ENCODE results near the gene AZIN2. TPM values are rescaled to one million over a fixed set of nuclear protein-coding genes. Genes with fewer than 3 reads are reported as not detected.

The AZIN2 gene
- polyA plus RNA-seq, 1 experiment: 6.4 TPM

DNA sequence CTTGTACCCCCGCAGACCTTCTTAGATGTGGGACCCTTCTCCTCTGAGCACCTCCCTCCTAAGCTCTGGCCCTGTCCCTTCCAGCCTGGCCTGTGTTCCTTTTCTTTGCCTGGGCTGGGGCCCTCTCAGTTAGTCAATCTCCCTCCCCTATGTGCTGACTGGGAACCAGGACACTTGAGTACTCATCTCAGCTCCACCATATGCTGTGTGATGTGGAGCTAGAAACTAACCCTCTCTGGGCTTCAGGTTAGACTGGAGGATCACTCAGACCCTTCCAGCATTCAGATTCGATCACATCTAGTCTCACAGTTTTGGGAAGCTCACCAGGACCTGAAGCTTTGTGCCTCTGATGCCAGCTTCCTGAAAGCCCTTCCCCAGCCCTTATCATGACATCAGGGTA, 60.3 kb downstream of the AZIN2 start:
- CTCF ChIA-PET: interaction anchor here (0.9 to 2.2 kb wide), 4 partner anchors 14 to 330 kb away, joined by 3 to 6 read pairs (median 4); no protein-coding TSS in a partner anchor
- TF ChIP-seq CTCF (IDR thresholded peaks at IDR 0.05; ENCODE audit: insufficient read depth, low read depth, low read length): no peak
- DNase-seq (ENCODE audit: low read depth): no peak
- Histone ChIP-seq H3K27me3 (ENCODE audit: control insufficient read depth, insufficient read depth, low read length) (no peaks in the 10 kb centered on the region), H3K4me3 (ENCODE audit: low read depth, low read length) (no peak overlapping the region), H3K36me3 (ENCODE audit: control insufficient read depth, insufficient read depth, low read length) (no peaks in the 10 kb centered on the region)
- POLR2A ChIA-PET: no interaction called here

DNA sequence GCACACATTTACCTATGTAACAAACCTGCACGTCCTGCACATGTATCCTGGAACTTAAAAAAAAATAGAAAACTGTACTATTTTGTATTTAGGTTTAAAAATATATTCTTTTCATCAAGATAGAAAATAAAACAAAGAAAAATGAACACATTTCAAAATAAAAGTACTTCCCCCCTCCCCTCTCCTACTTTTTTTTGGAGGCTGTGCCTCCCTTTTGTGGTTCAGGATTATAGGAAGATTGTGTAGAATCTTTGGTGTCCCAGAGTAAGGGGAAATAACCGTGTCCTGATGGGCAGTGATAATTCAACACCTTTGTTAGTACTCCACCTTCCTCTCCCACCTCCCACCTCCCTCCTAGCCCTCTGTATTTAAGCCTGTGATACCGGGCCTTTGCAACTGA, 60.8 kb downstream of the AZIN2 start:
- Histone ChIP-seq H3K4me3 (ENCODE audit: low read depth, low read length) (no peak overlapping the region), H3K36me3 (ENCODE audit: control insufficient read depth, insufficient read depth, low read length) (peaks cover 2% of the 10 kb centered on the region; the same call in 1 of the 2 replicates), H3K27me3 (ENCODE audit: control insufficient read depth, insufficient read depth, low read length) (no peaks in the 10 kb centered on the region)
- CTCF ChIA-PET: interaction anchor here (1.1 to 1.4 kb wide), 2 partner anchors 78 to 154 kb away, joined by 3 to 4 read pairs; no protein-coding TSS in a partner anchor
- POLR2A ChIA-PET: no interaction called here
- DNase-seq (ENCODE audit: low read depth): no peak
- TF ChIP-seq CTCF (IDR thresholded peaks at IDR 0.05; ENCODE audit: insufficient read depth, low read depth, low read length): no peak

DNA sequence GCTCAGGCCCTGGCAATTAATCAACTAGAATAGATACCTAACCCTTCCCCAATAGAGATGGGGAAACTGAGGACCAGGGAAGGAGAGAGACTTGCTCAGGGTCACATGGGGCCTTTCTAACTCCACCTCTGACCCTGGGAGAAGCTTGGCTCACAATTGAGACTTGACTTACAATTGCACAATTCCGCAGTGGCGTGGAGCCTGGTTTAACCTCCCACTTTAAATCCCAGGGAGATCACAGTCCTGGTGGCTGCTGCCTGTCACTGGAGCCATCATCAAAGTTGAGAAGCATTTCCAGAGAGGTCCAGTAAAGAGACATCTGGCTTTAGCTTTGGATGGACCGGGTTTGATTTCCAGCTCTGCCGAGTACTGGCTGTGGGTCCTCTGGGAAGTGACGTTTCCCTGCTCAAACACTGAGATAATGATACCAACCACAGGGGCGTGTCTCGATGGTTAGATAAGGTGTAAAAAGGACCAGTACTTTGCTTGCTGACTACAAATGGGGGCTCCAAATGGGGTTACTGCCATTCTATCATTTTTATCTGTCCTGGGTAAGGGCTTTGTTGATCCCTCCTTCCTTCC, 61.6 kb downstream of the AZIN2 start:
- POLR2A ChIA-PET: no interaction called here
- no peak for TF ChIP-seq CTCF (IDR thresholded peaks at IDR 0.05; ENCODE audit: insufficient read depth, low read depth, low read length)
- Histone ChIP-seq H3K36me3 (ENCODE audit: control insufficient read depth, insufficient read depth, low read length) (peaks cover 3% of the 10 kb centered on the region), H3K4me3 (ENCODE audit: low read depth, low read length) (no peak overlapping the region), H3K27me3 (ENCODE audit: control insufficient read depth, insufficient read depth, low read length) (no peaks in the 10 kb centered on the region)
- CTCF ChIA-PET: interaction anchor here (1.0 to 1.9 kb wide), 5 partner anchors 10 to 153 kb away, joined by 3 to 7 read pairs (median 3); no protein-coding TSS in a partner anchor
- no peak for DNase-seq (ENCODE audit: low read depth)

GRCh38 chr1:33143176-33143575, 62.2 kb downstream of the AZIN2 start:
- DNase-seq (ENCODE audit: low read depth): no peak
- TF ChIP-seq CTCF (IDR thresholded peaks at IDR 0.05; ENCODE audit: insufficient read depth, low read depth, low read length): no peak
- CTCF ChIA-PET: interaction anchor here (1.0 to 1.9 kb wide), 6 partner anchors 9 to 152 kb away, joined by 3 to 7 read pairs (median 4); no protein-coding TSS in a partner anchor
- H3K27me3 ChIP-seq (ENCODE audit: control insufficient read depth, insufficient read depth, low read length): no peaks in the 10 kb centered on the region
- POLR2A ChIA-PET: no interaction called here
- H3K36me3 ChIP-seq (ENCODE audit: control insufficient read depth, insufficient read depth, low read length): peaks cover 3% of the 10 kb centered on the region
- no peak overlapping the region for H3K4me3 ChIP-seq (ENCODE audit: low read depth, low read length)

DNA sequence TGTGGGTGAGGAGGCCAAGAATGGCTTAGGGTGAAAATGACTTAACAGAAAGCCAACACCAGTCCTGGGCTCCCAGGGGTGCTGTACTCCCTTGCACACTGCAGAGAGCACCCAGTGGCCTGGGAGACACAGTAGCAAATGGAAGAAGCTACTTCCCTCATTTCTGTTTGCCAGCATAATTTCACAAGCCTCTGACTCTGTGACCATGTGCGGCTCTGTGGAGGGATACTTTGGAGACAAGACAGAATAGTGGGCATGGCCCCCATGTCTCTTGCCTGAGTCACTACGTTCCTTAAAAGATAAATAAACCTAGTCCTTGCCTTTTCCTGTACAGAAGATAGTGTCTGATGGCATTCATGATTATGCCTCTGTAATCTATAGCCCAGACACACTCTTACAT, 62.7 kb downstream of the AZIN2 start:
- peaks cover 4% of the 10 kb centered on the region for H3K36me3 ChIP-seq (ENCODE audit: control insufficient read depth, insufficient read depth, low read length)
- no peaks in the 10 kb centered on the region for H3K27me3 ChIP-seq (ENCODE audit: control insufficient read depth, insufficient read depth, low read length)
- no peak for TF ChIP-seq CTCF (IDR thresholded peaks at IDR 0.05; ENCODE audit: insufficient read depth, low read depth, low read length)
- POLR2A ChIA-PET: interaction anchor here (0.5 kb wide), 1 partner anchor 287 kb away, joined by 6 read pairs; the partner anchor contains the start of gene PHC2
- no peak overlapping the region for H3K4me3 ChIP-seq (ENCODE audit: low read depth, low read length)
- CTCF ChIA-PET: interaction anchor here (1.4 to 1.9 kb wide), 2 partner anchors 16 to 45 kb away, joined by 4 to 7 read pairs; no protein-coding TSS in a partner anchor
- peak; percentile 46 for DNase-seq (ENCODE audit: low read depth)

All from BJ (cell line).